Central memory CD4-positive, alpha-beta T cell (primary cell): Measurements from ENCODE around the gene LRRC8E.

Source experiments
- DNase-seq: peaks from one replicate; pipeline ENCODE4 v3.0.0; 2022

The LRRC8E gene

GRCh38 chr19:7868671-7869452 is 19.4 kb upstream of the LRRC8E start:
- peak; percentile 87 for DNase-seq

GRCh38 chr19:7869453-7869909 is 18.8 kb upstream of the LRRC8E start:
- peak; percentile 86 for DNase-seq

- peak; percentile 52 for DNase-seq
These were observed 18.3 kb upstream of the LRRC8E start for GRCh38 chr19:7869910-7870511.

GRCh38 chr19:7870571-7871436 is 17.5 kb upstream of the LRRC8E start:
- DNase-seq: peak; percentile 49

- peak; percentile 81 for DNase-seq
These were observed 16.6 kb upstream of the LRRC8E start for GRCh38 chr19:7871437-7872305.

- DNase-seq: no peak
These were observed 15.8 kb upstream of the LRRC8E start for GRCh38 chr19:7872306-7873204.

- no peak for DNase-seq
These were observed 14.8 kb upstream of the LRRC8E start for GRCh38 chr19:7873304-7874075.

GRCh38 chr19:7874076-7874896 is 14.0 kb upstream of the LRRC8E start, which contains the start of gene PRR36:
TSS of gene PRR36 (minus strand) at chr19:7874390. CDS start at chr19:7873689, 701 bp downstream.
- no peak for DNase-seq

GRCh38 chr19:7874897-7875273 is 13.4 kb upstream of the LRRC8E start:
- no peak for DNase-seq

- no peak for DNase-seq
These were observed 11.0 kb upstream of the LRRC8E start for GRCh38 chr19:7877249-7877836.

- DNase-seq: no peak
These were observed 9.1 kb upstream of the LRRC8E start for GRCh38 chr19:7879111-7879807.

GRCh38 chr19:7879836-7880235 is 8.5 kb upstream of the LRRC8E start:
- DNase-seq: no peak

- no peak for DNase-seq
These were observed 6.4 kb upstream of the LRRC8E start for GRCh38 chr19:7881910-7882309.

GRCh38 chr19:7883105-7883504 is 5.2 kb upstream of the LRRC8E start:
- DNase-seq: no peak

GRCh38 chr19:7883796-7884570 is 4.3 kb upstream of the LRRC8E start:
- DNase-seq: no peak

GRCh38 chr19:7885818-7886217 is 2.5 kb upstream of the LRRC8E start:
- DNase-seq: no peak

GRCh38 chr19:7887408-7888144 is 734 bp upstream of the LRRC8E start:
- no peak for DNase-seq
